ENCODE data around the gene CPEB4. TPM values are rescaled to one million over a fixed set of nuclear protein-coding genes. Genes with fewer than 3 reads are reported as not detected.

CPEB4 gene
- total and polyA plus RNA-seq, 12 donors: 34.4 to 381 (median 149) TPM

DNA sequence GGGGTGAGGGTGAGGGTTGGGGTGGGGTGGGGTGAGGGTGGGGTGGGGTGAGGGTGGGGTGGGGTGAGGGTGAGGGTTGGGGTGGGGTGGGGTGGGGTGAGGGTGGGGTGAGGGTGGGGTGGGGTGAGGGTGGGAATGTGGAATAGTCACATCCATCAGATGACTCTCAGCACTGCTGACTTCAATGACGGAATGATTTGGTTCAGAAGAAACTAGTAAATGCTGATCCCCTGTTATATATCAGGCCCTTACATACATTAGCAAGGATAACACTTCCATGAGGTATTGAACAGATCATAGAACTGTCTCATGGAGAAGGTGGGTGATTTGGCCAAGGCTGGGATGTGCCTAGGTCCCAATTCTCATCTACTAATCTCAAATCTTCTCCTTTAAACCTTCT lies 76.4 kb downstream of the CPEB4 start:
- H3K4me1 ChIP-seq (replicated peaks in 1 of 2): peaks cover 8 to 23% of the 10 kb centered on the region in 2 donors
- H3K9me3 ChIP-seq (replicated peaks in 1 of 3): no peaks in the 10 kb centered on the region
- H3K36me3 ChIP-seq (replicated peaks in 1 of 2): peaks cover 0 to 14% of the 10 kb centered on the region in 2 donors
- H3K27ac ChIP-seq: peak overlapping the region in 3 of 5 donors; percentile 11 to 78 (median 43)
- no peak for TF ChIP-seq POLR2A (IDR thresholded peaks at IDR 0.05)
- TF ChIP-seq, protein P1, sequence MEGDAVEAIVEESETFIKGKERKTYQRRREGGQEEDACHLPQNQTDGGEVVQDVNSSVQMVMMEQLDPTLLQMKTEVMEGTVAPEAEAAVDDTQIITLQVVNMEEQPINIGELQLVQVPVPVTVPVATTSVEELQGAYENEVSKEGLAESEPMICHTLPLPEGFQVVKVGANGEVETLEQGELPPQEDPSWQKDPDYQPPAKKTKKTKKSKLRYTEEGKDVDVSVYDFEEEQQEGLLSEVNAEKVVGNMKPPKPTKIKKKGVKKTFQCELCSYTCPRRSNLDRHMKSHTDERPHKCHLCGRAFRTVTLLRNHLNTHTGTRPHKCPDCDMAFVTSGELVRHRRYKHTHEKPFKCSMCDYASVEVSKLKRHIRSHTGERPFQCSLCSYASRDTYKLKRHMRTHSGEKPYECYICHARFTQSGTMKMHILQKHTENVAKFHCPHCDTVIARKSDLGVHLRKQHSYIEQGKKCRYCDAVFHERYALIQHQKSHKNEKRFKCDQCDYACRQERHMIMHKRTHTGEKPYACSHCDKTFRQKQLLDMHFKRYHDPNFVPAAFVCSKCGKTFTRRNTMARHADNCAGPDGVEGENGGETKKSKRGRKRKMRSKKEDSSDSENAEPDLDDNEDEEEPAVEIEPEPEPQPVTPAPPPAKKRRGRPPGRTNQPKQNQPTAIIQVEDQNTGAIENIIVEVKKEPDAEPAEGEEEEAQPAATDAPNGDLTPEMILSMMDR (IDR thresholded peaks at IDR 0.05): no peak
- intact Hi-C loops (cut with DNase I): no loop called here
- no peak for DNase-seq
- H3K4me3 ChIP-seq: no peak overlapping the region
- 30 to 75% (median 59%) methylated on average over 1 of the region's 1 CpG for WGBS, 4 donors
- H3K27me3 ChIP-seq: no peaks in the 10 kb centered on the region

DNA sequence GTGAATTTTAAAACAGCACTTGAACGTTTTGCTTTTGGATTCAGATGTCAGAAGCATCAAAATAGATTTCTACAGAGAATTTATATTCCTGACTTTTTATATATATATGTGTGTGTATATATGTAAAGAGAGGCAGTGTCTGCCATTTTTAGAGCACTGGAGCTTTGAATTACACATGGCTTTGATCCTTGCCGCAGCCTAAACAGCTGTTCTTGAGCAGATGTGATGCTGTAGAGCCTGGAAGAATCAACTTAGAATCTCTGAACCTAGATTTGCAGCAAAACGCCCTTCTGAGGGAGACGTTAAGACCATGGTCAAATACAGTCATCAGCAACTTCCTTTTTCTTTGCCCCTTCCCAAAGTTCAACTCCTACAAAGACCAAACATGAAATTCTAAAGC lies 79.1 kb downstream of the CPEB4 start:
- H3K27me3 ChIP-seq: no peaks in the 10 kb centered on the region
- 43 to 51% (median 48%) methylated on average over 4 of the region's 4 CpGs for WGBS, 4 donors
- H3K36me3 ChIP-seq (replicated peaks in 1 of 2): no peaks in the 10 kb centered on the region
- H3K9me3 ChIP-seq (replicated peaks in 1 of 3): no peaks in the 10 kb centered on the region
- H3K4me3 ChIP-seq: no peak overlapping the region
- peaks cover 7 to 12% of the 10 kb centered on the region in 2 donors for H3K4me1 ChIP-seq (replicated peaks in 1 of 2)
- DNase-seq: no peak
- no peak overlapping the region for H3K27ac ChIP-seq
- intact Hi-C loops (cut with DNase I): no loop called here
- TF ChIP-seq POLR2A (IDR thresholded peaks at IDR 0.05): no peak

DNA sequence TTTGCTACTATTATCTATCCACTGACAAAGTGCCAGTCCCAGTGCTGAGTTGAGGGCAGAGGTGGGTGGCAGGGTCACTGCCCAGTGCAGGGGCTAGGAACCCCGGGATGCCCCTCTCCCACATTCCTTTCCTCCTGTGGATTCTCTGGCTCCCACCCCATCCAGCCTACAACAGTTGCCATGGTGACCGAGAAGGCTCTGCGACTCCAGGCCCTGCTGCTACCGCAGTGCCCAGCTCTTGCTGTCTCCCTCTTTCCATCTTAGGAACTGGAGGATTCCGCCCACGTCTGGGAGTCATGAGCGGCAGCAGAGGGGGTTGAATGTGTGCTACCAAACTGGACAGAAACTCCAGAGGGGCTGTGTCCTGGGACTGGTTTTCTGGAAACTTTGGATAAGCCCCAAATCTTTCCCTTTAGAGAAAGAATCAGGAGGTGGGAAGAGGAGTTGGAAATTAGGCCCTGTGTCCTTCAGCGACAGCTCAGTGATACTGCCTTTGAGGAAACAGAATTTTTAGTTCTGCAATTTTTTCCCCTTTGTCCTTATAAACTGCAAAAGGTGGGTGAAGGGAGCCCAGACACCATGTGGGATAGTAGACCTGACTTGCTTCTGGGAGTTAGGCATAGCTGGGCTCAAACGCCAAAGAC lies 80.1 kb downstream of the CPEB4 start:
- peak in 1 of 7 donors; percentile 53 for DNase-seq
- no peaks in the 10 kb centered on the region for H3K27me3 ChIP-seq
- TF ChIP-seq POLR2A (IDR thresholded peaks at IDR 0.05): no peak
- H3K4me3 ChIP-seq: no peak overlapping the region
- H3K27ac ChIP-seq: no peak overlapping the region
- peaks cover 4 to 11% of the 10 kb centered on the region in 2 donors for H3K4me1 ChIP-seq (replicated peaks in 1 of 2)
- no peaks in the 10 kb centered on the region for H3K36me3 ChIP-seq (replicated peaks in 1 of 2)
- intact Hi-C loops (cut with DNase I): no loop called here
- WGBS, 4 donors: 72 to 79% (median 76%) methylated on average over 7 to 9 of the region's 9 CpGs
- H3K9me3 ChIP-seq (replicated peaks in 1 of 3): no peaks in the 10 kb centered on the region

DNA sequence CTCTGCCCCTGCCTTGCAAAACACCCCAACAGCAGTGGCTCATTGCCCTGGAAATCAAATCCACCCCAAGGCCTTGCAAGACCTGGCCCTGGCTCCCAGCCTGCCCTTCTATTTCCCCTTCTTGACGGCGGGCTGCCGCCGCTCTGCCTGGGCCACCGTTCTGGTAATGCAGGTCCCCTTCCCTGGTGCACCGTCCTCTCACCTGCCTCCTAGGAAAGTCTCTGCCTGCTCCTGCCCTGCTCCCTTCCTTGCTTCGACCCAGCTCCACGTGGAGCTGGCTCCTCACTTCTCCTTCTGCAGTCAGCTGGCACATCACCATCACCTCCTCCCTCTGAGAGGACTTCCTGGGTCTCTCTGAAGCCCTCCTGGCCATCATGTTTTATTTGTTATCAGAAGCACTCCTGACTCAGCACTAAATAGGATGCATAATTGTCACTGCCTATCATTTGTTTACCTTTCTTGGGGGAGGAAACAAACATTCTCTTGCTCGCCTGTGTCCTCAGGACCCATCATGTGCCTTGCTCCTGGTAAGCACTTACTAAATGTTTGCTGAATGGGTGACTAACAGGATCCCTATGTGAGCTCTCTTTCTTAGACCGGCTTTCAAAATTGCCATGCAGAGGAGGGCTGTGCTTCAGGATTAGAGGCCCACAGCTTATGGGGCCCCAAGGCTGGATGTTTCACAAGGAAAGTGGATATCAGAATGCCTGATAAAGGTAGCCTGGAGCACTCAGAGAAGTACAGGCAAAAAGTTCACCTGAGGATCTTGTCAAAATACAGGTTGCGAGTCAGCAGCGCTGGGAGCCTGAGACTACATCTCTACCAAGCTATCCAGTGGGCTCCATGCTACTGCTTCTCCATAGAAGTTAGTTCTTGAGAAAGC lies 81.3 kb downstream of the CPEB4 start:
- Histone ChIP-seq H3K36me3 (replicated peaks in 1 of 2) (no peaks in the 10 kb centered on the region), H3K27me3 (no peaks in the 10 kb centered on the region), H3K9me3 (replicated peaks in 1 of 3) (no peaks in the 10 kb centered on the region), H3K4me1 (replicated peaks in 1 of 2) (peaks cover 4 to 7% of the 10 kb centered on the region in 2 donors), H3K27ac (peak overlapping the region in 4 of 5 donors; percentile 10 to 65 (median 46)), H3K4me3 (no peak overlapping the region)
- intact Hi-C loops (cut with DNase I): no loop called here
- 71 to 87% (median 77%) methylated on average over 12 of the region's 12 CpGs for WGBS, 4 donors
- TF ChIP-seq, protein P1 (IDR thresholded peaks at IDR 0.05): no peak
- no peak for TF ChIP-seq POLR2A (IDR thresholded peaks at IDR 0.05)
- peak in 1 of 7 donors; percentile 51 for DNase-seq

DNA sequence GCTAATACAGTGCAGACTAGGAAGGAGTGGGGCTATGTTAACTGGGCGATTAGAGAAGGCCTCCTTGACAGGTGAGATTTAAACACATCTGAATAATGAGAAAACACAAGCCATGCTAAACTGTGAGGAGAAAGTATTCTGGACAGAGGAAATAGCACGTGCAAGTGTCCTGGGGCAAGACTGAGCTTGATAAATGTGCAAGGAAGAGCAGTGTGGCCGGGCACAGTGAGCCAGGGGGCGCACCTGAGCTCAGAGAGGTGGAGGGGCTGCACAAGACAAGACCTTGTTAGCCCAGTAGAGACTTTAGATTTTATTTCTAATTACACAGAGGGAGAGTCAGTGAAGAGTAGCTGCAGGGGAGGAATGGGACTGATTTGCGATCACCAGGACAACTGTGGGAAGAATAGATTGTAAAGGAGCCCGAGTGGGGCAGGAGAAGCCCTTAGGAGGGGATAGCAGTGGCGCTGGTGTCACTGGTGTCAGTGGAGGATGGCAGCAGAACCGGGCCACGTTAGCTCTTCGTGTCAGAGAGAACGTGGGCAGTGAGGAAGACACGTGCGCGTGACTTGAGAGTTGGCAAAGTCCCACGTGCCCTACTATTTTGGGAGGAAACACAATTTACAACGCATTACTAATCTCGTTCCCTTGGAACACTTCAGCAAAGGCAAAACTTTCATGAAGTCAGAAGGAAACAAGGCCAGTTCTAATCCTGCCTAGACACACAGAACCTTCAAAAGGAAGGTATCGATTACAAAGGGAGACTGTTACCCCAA lies 82.9 kb downstream of the CPEB4 start:
- 58 to 84% (median 60%) methylated on average over 18 of the region's 18 CpGs for WGBS, 4 donors
- Histone ChIP-seq H3K36me3 (replicated peaks in 1 of 2) (no peaks in the 10 kb centered on the region), H3K27ac (peak overlapping the region in 3 of 5 donors; percentile 8 to 56 (median 46)), H3K27me3 (no peaks in the 10 kb centered on the region), H3K9me3 (replicated peaks in 1 of 3) (no peaks in the 10 kb centered on the region), H3K4me3 (no peak overlapping the region), H3K4me1 (replicated peaks in 1 of 2) (peaks cover 4 to 7% of the 10 kb centered on the region in 2 donors)
- TF ChIP-seq, protein P1 (IDR thresholded peaks at IDR 0.05): no peak
- peak in 1 of 2 donors; percentile 14 for TF ChIP-seq POLR2A (IDR thresholded peaks at IDR 0.05)
- intact Hi-C loops (cut with DNase I): no loop called here
- peak; percentile 56 to 77 (median 64) for DNase-seq

All from adrenal gland (tissue), 12 donors.